IPS-NIHi7 (cell line): Measurements from ENCODE around the gene FEM1A.
"Not testable (repeated sequence)": the region's sequence is repeated elsewhere in the genome, so short reads cannot be mapped to it uniquely, and the experiment has no call there.

ENCODE experiments used
- DNase-seq: peaks from one replicate; pipeline ENCODE4 v3.0.0; 2012; ENCODE audit warnings: mixed read lengths; ENCODE audit errors: extremely low spot score

The FEM1A gene

GRCh38 chr19:4773047-4773640 is 18.4 kb upstream of the FEM1A start:
- DNase-seq = no peak

DNA sequence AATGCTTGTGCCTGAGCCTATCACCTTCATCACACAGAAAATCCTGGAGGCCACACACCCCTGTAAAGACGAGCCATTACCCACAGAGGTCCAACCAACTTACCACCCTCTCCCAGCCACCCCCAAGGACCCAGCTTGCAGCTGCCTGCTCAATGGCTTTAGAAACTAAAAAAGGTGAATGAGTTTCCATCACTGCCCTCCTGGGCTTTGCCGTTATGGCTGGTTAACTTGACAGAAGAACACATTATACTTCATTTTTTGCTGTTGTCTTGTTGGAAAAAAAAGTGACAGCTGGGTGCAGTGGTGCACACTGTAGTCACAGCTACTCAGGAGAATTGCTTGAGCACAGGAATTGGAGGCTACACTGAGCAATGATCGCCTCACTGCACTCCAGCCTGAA is 17.4 kb upstream of the FEM1A start:
- no peak for DNase-seq

- no peak for DNase-seq
These were observed 15.8 kb upstream of the FEM1A start for GRCh38 chr19:4775627-4776152.

DNA sequence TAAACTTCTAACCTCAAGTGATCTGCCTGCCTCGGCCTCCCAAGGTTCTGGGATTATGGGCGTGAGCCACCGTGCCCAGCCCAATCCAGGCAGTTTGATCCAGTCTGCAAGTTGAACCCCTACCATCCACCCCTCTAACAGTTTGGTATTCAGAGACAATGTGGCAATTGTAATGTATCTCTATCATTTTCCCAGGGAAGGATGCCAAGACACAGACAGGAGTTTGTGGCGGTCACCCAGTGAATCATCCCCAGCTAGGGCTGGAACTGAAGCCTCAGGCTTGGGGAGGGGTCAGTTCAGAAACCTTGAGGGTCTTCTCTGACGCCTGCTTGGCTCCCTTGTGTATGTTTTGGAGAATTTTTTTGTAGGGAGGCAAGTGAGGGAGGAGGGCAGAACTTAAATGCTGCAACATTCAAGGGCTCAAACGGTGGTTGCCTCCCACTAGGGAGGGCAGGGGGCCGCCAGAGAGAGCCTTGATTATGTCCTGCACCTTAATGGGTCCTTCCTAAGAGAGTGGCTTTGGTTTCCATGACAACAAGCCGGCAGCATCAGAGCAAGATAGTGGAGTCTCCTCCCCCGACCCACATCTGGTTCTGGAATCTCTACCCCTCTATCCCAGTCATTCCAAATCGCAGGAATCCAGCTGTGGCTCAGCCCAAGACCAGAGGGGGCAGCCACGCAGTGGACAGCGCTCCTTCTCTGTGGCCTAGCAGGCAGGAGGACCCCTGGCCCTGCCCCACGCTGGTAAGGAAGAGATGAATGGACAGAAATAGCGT is 14.9 kb upstream of the FEM1A start:
- DNase-seq = peak; percentile 21

DNA sequence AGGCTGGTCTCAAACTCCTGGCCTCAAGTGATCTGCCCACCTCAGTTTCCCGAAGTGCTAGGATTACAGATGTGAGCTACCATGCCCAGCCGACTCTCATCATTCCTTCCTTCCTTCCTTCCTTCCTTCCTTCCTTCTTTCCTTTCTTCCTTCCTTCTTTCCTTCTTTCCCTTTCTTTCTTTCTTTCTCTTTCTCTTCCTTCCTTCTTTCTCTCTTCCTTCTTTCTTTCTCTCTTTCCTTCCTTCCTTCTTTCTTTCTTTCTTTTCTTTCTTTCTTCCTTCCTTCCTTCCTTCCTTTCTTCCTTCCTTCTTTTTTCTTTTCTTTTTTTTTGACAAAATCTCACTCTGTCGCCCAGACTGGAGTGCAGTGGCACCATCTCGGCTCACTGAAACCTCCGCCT is 13.4 kb upstream of the FEM1A start:
- DNase-seq = not testable (repeated sequence)

GRCh38 chr19:4780860-4781259 is 10.7 kb upstream of the FEM1A start:
- DNase-seq = no peak

GRCh38 chr19:4781801-4782200 is 9.7 kb upstream of the FEM1A start:
- no peak for DNase-seq

- DNase-seq = not testable (repeated sequence)
These were observed 5.0 kb upstream of the FEM1A start for GRCh38 chr19:4786412-4787016.

DNA sequence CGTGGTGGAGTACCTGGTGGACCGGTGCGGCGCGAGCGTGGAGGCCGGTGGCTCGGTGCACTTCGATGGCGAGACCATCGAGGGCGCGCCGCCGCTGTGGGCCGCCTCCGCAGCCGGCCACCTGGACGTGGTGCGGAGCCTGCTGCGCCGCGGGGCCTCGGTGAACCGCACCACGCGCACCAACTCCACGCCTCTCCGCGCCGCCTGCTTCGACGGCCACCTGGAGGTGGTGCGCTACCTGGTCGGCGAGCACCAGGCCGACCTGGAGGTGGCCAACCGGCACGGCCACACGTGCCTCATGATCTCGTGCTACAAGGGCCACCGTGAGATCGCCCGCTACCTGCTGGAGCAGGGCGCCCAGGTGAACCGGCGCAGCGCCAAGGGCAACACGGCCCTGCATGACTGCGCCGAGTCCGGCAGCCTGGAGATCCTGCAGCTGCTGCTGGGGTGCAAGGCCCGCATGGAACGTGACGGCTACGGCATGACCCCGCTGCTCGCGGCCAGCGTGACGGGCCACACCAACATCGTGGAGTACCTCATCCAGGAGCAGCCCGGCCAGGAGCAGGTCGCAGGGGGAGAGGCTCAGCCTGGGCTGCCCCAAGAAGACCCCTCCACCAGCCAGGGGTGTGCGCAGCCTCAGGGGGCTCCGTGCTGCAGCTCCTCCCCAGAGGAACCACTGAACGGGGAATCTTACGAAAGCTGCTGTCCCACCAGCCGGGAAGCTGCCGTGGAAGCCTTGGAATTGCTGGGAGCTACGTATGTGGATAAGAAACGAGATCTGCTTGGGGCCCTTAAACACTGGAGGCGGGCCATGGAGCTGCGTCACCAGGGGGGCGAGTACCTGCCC is 708 bp downstream of the FEM1A start:
- DNase-seq = not testable (repeated sequence)

DNA sequence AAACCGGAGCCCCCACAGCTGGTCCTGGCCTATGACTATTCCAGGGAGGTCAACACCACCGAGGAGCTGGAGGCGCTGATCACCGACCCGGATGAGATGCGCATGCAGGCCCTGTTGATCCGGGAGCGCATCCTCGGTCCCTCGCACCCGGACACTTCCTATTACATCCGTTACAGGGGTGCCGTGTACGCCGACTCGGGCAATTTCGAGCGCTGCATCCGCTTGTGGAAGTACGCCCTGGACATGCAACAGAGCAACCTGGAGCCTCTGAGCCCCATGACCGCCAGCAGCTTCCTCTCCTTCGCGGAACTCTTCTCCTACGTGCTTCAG is 1.3 kb downstream of the FEM1A start:
- DNase-seq = not testable (repeated sequence)

GRCh38 chr19:4793278-4793677 is 1.7 kb downstream of the FEM1A start:
- not testable (repeated sequence) for DNase-seq

DNA sequence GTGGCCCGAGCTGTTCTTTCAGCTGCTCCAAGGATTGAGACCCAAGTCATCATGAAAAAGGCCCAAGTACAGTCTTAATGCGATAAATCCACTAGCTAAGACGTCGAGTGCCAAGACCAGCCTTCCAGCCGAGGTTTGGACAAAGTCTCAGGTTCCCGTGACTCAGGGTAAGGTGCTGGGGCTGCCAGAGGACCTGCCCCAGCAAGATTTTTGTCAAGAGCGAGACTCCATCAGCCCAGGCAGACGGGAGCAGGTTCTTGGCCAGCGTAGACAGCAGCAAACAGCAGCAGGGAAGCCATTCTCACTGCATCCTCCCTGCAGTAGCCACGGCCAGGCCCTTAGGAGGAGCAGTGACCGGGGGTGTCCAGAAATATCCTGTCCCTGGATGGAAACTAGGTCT is 3.4 kb downstream of the FEM1A start:
- DNase-seq = no peak

DNA sequence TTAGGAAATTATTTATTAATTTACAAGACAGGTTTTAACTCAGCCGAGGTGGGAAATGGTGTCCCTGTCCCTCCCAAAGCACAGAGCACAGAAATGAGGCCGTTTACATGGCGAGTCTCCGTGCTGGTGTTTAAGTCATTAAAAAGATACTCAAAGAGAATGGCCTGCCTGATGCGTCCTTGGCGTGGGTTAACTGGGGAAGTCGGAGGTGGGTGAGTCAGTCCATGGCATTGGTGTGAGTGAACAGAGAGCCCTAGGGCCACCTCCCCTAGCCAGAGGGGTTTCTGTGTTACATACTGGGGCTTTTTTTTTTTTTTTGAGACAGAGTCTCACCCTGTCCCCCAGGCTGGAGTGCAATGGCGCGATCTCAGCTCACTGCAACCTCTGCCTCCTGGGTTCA is 3.9 kb downstream of the FEM1A start:
- no peak for DNase-seq

DNA sequence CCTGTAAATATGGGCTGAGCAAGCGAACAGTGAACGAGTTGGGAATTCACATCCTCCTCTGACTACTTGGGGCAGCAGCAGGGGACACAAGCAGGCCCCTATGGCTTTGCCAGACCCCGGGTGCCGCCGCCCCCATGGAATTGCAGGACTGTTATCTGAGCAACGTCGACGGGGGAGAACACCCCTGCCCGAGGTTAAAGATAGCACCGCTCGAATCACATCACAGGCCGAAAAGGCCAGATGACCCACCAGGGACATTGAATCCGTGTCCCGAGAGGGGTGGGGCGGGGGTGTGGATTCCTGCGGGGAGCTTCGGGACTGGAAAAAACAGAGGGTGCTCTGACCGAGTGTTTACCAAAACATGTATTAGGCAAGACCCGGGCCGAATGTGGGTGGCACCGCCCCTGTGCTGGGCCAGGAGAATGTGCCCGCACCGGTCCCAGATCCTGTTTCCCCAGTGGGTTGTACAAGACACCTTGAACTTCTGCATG is 9.1 kb downstream of the FEM1A start:
- no peak for DNase-seq

GRCh38 chr19:4801085-4801619 is 9.6 kb downstream of the FEM1A start:
- no peak for DNase-seq

- no peak for DNase-seq
These were observed 11.2 kb downstream of the FEM1A start for GRCh38 chr19:4802711-4803110.

- peak; percentile 90 for DNase-seq
These were observed 12.5 kb downstream of the FEM1A start for GRCh38 chr19:4803736-4804695.

GRCh38 chr19:4805140-4805539 is 13.6 kb downstream of the FEM1A start:
- DNase-seq = not testable (repeated sequence)

- no peak for DNase-seq
These were observed 14.8 kb downstream of the FEM1A start for GRCh38 chr19:4806384-4806783.

DNA sequence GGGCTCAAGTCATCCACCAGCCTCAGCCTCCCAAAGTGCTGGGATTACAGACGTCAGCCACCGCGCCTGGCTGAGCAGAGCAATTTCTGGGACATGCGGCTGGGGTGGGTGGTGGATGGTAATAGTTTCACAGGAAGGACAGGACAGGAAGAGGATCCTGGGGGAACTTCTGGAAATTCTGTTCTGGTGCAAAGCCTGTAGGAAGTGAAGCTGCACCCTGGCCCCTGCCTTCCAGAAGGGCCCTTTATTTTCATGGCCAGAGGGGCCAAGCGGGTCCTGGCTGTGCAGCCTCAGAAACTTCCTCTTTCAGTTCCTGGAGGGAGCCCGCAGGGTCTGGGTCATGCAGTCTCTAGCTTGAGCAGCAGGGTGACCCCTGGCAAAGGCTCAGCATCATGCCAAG is 15.7 kb downstream of the FEM1A start:
- DNase-seq = no peak
